OCI-LY1 (cell line): Measurements from ENCODE around the gene PTPN11.

Experiments used
- EZH2 ChIP-seq: fragments of 200-600 bp; sonication (generic), shearing (Covaris generic); IDR thresholded peaks from 2 replicates; pipeline ENCODE4 v1.8.0; 2017; ENCODE audit warnings: borderline replicate concordance, mixed run types, mild to moderate bottlenecking, antibody characterized with exemption, low read length, moderate library complexity, mixed read lengths
- TF ChIP-seq, protein P1 (sequence below): fragments of 200-600 bp; sonication (generic), shearing (Covaris generic); IDR thresholded peaks from 2 replicates; pipeline ENCODE4 v1.5.1; 2017; ENCODE audit warnings: mild to moderate bottlenecking, antibody characterized with exemption, low read length, moderate library complexity, mixed read lengths

DNA sequence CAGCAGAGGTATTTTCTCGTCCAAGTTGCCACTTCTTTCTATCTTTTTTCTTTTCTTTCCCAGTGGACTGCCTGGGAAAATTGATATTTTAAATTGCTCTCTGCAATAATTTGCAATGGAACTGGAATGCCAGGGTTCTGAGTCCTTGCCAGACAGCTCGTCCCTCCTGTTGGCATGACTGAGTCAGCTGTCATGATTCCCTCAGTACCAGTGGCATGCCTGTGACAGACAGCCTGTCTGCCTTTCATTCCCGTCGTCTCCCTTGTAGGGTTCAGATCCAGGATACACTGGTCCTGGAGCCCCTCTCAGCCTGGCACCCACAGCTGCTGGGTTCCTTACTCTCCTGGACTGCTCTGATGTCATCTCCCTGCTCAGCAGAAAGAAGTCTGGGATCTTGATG lies 84.8 kb downstream of the PTPN11 start:
- TF ChIP-seq, protein P1, sequence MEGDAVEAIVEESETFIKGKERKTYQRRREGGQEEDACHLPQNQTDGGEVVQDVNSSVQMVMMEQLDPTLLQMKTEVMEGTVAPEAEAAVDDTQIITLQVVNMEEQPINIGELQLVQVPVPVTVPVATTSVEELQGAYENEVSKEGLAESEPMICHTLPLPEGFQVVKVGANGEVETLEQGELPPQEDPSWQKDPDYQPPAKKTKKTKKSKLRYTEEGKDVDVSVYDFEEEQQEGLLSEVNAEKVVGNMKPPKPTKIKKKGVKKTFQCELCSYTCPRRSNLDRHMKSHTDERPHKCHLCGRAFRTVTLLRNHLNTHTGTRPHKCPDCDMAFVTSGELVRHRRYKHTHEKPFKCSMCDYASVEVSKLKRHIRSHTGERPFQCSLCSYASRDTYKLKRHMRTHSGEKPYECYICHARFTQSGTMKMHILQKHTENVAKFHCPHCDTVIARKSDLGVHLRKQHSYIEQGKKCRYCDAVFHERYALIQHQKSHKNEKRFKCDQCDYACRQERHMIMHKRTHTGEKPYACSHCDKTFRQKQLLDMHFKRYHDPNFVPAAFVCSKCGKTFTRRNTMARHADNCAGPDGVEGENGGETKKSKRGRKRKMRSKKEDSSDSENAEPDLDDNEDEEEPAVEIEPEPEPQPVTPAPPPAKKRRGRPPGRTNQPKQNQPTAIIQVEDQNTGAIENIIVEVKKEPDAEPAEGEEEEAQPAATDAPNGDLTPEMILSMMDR, result no peak
- no peak for TF ChIP-seq EZH2
